ENCODE data around the gene RBM45. TPM values are rescaled to one million over a fixed set of nuclear protein-coding genes. Genes with fewer than 3 reads are reported as not detected.
A peak's percentile ranks its signal among the peaks of the same experiment; 100 is the strongest.

RBM45 gene
- polyA plus RNA-seq, 1 donor from 2014 or later: 30.3 TPM

DNA sequence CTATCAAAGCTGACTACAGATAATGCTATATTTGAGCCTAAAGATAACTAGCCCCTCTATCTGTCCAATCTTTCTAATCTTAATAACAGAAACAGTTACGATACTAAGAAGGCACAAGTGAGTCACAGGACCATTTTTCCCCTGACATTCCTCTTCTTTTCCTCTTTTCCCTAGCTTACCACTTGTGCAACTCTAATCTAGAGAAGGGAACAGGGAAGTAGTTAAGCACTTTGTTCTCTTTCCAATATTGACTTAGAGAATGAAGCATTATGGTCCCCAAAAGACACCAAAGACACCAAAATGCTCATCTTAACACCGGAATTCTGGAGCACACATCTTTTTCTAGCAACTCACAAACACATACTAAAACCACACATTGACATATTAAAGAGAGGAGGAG is 41.4 kb upstream of the RBM45 start:
- Histone ChIP-seq H3K27ac (ENCODE audit: low read length) (no peak overlapping the region), H4K20me1 (ENCODE audit: insufficient read depth) (no peaks in the 10 kb centered on the region), H3K4me2 (ENCODE audit: low read length) (no peak overlapping the region), H3K36me3 (ENCODE audit: insufficient read depth, low read length) (no peaks in the 10 kb centered on the region), H3F3A (ENCODE audit: insufficient read depth, low read length, poor library complexity, severe bottlenecking) (no peaks in the 10 kb centered on the region), H3K27me3 (ENCODE audit: insufficient read depth, low read depth, low read length) (peaks cover 11% of the 10 kb centered on the region), H3K9me3 (ENCODE audit: low read length) (no peaks in the 10 kb centered on the region), H3K4me3 (ENCODE audit: low read length) (no peak overlapping the region), H3K9ac (ENCODE audit: low read length) (no peak overlapping the region), H3K79me2 (replicated peaks; ENCODE audit: insufficient read depth, low read length) (no peaks in the 10 kb centered on the region), H2AFZ (ENCODE audit: low read depth, low read length) (no peak overlapping the region), H3K9me2 (ENCODE audit: insufficient read depth, low read length) (no peaks in the 10 kb centered on the region)
- no peak for TF ChIP-seq TAF1 (IDR thresholded peaks at IDR 0.05; ENCODE audit: low read depth)
- no peak for TF ChIP-seq MXI1 (conservative IDR thresholded peaks at IDR 0.05; ENCODE audit: poor library complexity, severe bottlenecking)
- TF ChIP-seq RAD21 (conservative IDR thresholded peaks at IDR 0.05): no peak
- no peak for TF ChIP-seq POLR2AphosphoS5 (IDR thresholded peaks at IDR 0.05)
- TF ChIP-seq, protein P1, sequence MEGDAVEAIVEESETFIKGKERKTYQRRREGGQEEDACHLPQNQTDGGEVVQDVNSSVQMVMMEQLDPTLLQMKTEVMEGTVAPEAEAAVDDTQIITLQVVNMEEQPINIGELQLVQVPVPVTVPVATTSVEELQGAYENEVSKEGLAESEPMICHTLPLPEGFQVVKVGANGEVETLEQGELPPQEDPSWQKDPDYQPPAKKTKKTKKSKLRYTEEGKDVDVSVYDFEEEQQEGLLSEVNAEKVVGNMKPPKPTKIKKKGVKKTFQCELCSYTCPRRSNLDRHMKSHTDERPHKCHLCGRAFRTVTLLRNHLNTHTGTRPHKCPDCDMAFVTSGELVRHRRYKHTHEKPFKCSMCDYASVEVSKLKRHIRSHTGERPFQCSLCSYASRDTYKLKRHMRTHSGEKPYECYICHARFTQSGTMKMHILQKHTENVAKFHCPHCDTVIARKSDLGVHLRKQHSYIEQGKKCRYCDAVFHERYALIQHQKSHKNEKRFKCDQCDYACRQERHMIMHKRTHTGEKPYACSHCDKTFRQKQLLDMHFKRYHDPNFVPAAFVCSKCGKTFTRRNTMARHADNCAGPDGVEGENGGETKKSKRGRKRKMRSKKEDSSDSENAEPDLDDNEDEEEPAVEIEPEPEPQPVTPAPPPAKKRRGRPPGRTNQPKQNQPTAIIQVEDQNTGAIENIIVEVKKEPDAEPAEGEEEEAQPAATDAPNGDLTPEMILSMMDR (IDR thresholded peaks at IDR 0.05; ENCODE audit: poor library complexity, severe bottlenecking): no peak
- TF ChIP-seq SMC3 (conservative IDR thresholded peaks at IDR 0.05; ENCODE audit: poor library complexity): no peak
- no peak for TF ChIP-seq EZH2 (IDR thresholded peaks at IDR 0.05; ENCODE audit: borderline replicate concordance, insufficient read depth, low read length, poor library complexity, severe bottlenecking)
- TF ChIP-seq, protein P2, sequence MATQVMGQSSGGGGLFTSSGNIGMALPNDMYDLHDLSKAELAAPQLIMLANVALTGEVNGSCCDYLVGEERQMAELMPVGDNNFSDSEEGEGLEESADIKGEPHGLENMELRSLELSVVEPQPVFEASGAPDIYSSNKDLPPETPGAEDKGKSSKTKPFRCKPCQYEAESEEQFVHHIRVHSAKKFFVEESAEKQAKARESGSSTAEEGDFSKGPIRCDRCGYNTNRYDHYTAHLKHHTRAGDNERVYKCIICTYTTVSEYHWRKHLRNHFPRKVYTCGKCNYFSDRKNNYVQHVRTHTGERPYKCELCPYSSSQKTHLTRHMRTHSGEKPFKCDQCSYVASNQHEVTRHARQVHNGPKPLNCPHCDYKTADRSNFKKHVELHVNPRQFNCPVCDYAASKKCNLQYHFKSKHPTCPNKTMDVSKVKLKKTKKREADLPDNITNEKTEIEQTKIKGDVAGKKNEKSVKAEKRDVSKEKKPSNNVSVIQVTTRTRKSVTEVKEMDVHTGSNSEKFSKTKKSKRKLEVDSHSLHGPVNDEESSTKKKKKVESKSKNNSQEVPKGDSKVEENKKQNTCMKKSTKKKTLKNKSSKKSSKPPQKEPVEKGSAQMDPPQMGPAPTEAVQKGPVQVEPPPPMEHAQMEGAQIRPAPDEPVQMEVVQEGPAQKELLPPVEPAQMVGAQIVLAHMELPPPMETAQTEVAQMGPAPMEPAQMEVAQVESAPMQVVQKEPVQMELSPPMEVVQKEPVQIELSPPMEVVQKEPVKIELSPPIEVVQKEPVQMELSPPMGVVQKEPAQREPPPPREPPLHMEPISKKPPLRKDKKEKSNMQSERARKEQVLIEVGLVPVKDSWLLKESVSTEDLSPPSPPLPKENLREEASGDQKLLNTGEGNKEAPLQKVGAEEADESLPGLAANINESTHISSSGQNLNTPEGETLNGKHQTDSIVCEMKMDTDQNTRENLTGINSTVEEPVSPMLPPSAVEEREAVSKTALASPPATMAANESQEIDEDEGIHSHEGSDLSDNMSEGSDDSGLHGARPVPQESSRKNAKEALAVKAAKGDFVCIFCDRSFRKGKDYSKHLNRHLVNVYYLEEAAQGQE (IDR thresholded peaks at IDR 0.05; ENCODE audit: borderline replicate concordance): no peak
- TF ChIP-seq EP300 (conservative IDR thresholded peaks at IDR 0.05; ENCODE audit: poor library complexity, severe bottlenecking): no peak

DNA sequence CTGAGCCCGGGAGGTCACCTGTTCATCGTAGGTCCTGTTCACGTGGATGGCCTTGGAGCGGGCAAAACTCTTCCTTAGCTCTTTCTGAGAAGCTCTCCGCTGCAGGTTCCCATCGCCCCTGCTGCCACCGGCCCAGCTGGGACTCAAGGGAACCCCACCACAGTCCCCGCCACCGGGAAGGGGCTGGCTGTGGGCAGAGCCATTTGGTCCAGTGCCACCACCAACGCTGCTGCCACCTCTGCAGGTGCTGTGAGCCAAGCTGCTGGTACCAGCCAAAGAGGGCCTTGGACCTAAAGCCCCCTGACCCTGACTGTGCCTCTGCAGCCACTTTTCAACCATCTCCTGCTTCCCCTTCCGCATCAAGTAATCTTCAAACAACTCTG is 40.2 kb upstream of the RBM45 start:
- Histone ChIP-seq H3K9me3 (ENCODE audit: low read length) (no peaks in the 10 kb centered on the region), H4K20me1 (ENCODE audit: insufficient read depth) (no peaks in the 10 kb centered on the region), H3K4me2 (ENCODE audit: low read length) (no peak overlapping the region), H3K27ac (ENCODE audit: low read length) (no peak overlapping the region), H3K27me3 (ENCODE audit: insufficient read depth, low read depth, low read length) (peaks cover 11% of the 10 kb centered on the region), H3K9me2 (ENCODE audit: insufficient read depth, low read length) (no peaks in the 10 kb centered on the region), H2AFZ (ENCODE audit: low read depth, low read length) (no peak overlapping the region), H3K36me3 (ENCODE audit: insufficient read depth, low read length) (no peaks in the 10 kb centered on the region), H3K4me3 (ENCODE audit: low read length) (peak overlapping the region; percentile 70), H3F3A (ENCODE audit: insufficient read depth, low read length, poor library complexity, severe bottlenecking) (no peaks in the 10 kb centered on the region), H3K9ac (ENCODE audit: low read length) (no peak overlapping the region), H3K79me2 (replicated peaks; ENCODE audit: insufficient read depth, low read length) (no peaks in the 10 kb centered on the region)
- TF ChIP-seq RAD21 (conservative IDR thresholded peaks at IDR 0.05) (no peak), TAF1 (IDR thresholded peaks at IDR 0.05; ENCODE audit: low read depth) (no peak)
- TF ChIP-seq, protein P1 (IDR thresholded peaks at IDR 0.05; ENCODE audit: poor library complexity, severe bottlenecking): no peak
